HUES6 (cell line): Measurements from ENCODE around the gene ENTPD8.

ENCODE experiments used
- H3K27ac ChIP-seq: 2 replicates; pipeline ENCODE4 v1.7.0; 2013; ENCODE audit warnings: low read depth, mild to moderate bottlenecking, low read length, inconsistent platforms
- H3K27me3 ChIP-seq: 2 replicates; pipeline ENCODE4 v1.6.1; 2013; ENCODE audit warnings: low read length; ENCODE audit not compliant: control insufficient read depth, insufficient read depth
- H3K36me3 ChIP-seq: 2 replicates; pipeline ENCODE4 v1.6.1; 2013; ENCODE audit warnings: low read length; ENCODE audit not compliant: control insufficient read depth, insufficient read depth
- H3K4me1 ChIP-seq: 2 replicates; pipeline ENCODE4 v1.6.1; 2013; ENCODE audit warnings: low read length; ENCODE audit not compliant: control insufficient read depth, insufficient read depth
- H3K4me3 ChIP-seq: 2 replicates; pipeline ENCODE4 v1.5.1; 2013; ENCODE audit warnings: low read depth, low read length
- H3K9ac ChIP-seq: one replicate; pipeline ENCODE4 v1.6.1; 2013; ENCODE audit warnings: mild to moderate bottlenecking, low read length
- H3K9me3 ChIP-seq: 2 replicates; pipeline ENCODE4 v1.6.1; 2013; ENCODE audit warnings: low read depth, low read length; ENCODE audit not compliant: control insufficient read depth, insufficient read depth

Gene ENTPD8

DNA sequence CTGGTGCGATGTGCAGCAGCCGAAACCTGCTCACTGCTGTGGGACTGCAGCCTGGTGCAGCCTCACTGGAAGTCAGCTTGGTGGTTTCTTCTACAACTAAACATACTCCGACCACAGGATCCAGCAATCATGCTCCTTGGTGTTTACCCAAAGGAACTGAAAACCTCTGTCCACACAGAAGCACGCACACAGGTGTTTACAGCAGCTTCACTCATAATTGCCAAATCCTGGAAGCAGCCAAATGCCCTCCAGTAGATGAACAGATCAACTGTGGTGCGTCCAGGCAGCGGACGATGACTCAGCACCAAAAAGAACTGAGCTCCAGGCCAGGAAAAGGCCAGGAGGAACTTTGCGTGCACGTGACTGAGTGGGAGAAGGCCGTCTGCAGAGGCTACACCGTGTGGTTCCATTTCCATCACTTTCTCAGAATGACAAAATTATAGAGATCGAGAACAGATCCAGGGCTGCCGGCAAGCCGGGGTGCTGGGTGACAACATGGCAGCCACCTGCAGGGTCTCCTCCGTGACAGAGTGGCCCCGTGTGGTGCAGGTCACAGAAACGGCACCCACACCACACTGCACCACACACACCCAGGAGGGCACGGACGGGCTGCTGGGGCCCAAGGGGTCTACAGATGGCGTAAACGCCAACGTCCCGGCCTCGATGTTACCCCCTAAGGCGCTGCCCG, 41.1 kb upstream of the ENTPD8 start:
- Histone ChIP-seq H3K36me3 (no peaks in the 10 kb centered on the region), H3K27ac (no peak overlapping the region), H3K9me3 (no peaks in the 10 kb centered on the region), H3K4me1 (peaks cover 3% of the 10 kb centered on the region; the same call in 1 of the 2 replicates), H3K9ac (no peak overlapping the region), H3K4me3 (no peak overlapping the region), H3K27me3 (no peaks in the 10 kb centered on the region)

DNA sequence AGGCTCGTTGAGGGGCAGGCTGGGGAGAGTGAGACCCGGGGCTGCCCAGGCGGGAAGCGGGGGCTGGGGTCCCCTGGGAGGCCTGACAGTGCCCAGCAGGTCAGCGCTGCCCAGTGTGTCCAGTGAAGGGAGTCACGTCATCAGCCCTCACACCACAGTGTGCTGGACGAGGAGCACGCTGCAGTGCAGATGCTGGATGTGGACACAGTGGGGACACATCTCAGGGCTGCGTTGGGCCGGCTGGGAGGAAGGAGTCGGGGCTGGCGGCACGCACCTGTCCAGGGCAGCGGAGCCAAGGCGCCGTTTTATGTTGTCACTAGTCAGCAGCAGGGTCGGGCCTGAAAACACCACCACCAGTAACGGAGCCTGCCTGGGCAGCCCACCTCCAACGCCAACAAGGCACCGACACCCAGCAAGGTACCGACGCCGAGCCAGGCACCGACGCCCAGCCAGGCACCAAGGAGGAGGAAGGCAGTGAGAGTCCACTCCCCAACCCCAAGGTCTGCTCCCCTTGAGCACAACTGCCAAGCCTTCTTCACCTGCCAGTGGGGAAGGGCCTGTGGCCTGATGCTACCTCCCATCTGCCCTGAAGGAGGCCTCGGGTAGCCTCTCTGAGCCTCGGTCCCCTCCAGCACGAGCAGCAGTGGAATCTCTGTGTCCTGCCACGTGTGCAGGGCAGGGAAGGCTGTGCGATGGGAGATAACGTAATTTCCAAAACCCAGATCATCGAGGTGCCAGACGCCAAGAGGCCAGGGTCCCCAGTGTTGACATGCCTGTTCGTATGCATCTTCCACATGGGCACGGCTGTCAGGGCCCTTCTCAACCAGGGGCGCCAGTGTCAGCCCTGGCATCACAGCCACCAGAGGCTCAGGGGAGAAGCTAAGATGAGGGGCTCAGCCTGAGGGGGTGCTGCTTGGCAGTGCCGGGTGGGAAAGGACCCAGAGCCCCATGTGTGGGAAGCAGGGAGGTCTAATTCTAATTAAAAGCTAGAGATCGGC, 39.8 kb upstream of the ENTPD8 start:
- Histone ChIP-seq H3K9me3 (peaks cover 3% of the 10 kb centered on the region), H3K4me1 (peaks cover 3% of the 10 kb centered on the region; the same call in 1 of the 2 replicates), H3K36me3 (no peaks in the 10 kb centered on the region), H3K27me3 (no peaks in the 10 kb centered on the region), H3K9ac (no peak overlapping the region), H3K4me3 (no peak overlapping the region), H3K27ac (no peak overlapping the region)

- Histone ChIP-seq H3K27me3 (no peaks in the 10 kb centered on the region), H3K4me1 (peaks cover 3% of the 10 kb centered on the region; the same call in 1 of the 2 replicates), H3K9me3 (peaks cover 8% of the 10 kb centered on the region), H3K9ac (no peak overlapping the region), H3K4me3 (no peak overlapping the region), H3K27ac (no peak overlapping the region), H3K36me3 (no peaks in the 10 kb centered on the region)
Observed at GRCh38 chr9:137479892-137480685, 38.9 kb upstream of the ENTPD8 start.

GRCh38 chr9:137478962-137479861, 38.1 kb upstream of the ENTPD8 start:
- Histone ChIP-seq H3K4me3 (no peak overlapping the region), H3K27ac (no peak overlapping the region), H3K9ac (no peak overlapping the region), H3K9me3 (peaks cover 10% of the 10 kb centered on the region), H3K4me1 (peaks cover 3% of the 10 kb centered on the region; the same call in 1 of the 2 replicates), H3K27me3 (no peaks in the 10 kb centered on the region), H3K36me3 (no peaks in the 10 kb centered on the region)

- peaks cover 11% of the 10 kb centered on the region for H3K9me3 ChIP-seq
- no peaks in the 10 kb centered on the region for H3K36me3 ChIP-seq
- no peak overlapping the region for H3K9ac ChIP-seq
- peaks cover 3% of the 10 kb centered on the region; the same call in 1 of the 2 replicates for H3K4me1 ChIP-seq
- H3K27ac ChIP-seq: no peak overlapping the region
- no peaks in the 10 kb centered on the region for H3K27me3 ChIP-seq
- no peak overlapping the region for H3K4me3 ChIP-seq
Observed at GRCh38 chr9:137478613-137478961, 37.4 kb upstream of the ENTPD8 start.

DNA sequence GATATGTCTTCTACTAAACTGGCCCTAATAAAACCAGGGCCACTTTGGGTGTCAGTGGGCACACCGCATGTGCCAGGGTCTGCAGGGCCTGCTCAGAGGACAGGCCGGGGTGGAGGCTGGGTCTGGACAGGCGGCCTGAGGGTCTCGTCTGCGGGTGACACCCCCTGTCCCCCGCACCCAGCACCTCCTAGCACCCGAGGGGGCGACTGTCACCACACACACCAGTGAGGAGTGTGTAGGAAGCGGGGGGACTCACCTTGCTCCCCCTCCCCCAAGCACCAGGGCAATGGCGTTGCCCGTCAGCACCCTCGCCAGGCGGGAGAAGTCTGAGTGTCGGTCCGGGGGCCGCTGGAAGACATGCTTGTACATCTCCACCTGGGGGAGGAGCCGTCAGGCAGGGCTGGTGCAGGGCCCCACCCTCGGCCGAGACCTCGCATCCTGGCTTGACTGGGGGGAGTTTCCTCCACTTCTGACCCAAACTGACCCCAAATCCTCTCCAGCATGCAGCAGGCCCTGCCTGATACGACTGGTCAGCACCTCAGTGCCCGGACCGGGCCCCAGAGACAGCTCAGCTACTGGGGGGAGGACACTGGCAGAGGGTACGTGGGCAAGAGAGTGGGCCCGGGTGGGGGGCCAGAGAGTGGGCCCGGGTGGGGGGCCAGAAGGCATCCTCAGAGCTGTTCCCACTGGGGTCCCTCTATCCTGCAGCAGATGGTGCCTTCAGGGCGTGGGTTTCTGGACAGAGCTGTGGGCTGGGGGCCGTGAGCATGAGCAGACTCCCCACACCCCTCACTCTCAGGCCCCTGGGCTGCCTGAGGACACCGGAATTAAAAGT, 36.8 kb upstream of the ENTPD8 start:
- Histone ChIP-seq H3K36me3 (no peaks in the 10 kb centered on the region), H3K9me3 (peaks cover 16% of the 10 kb centered on the region), H3K9ac (no peak overlapping the region), H3K27ac (no peak overlapping the region), H3K27me3 (no peaks in the 10 kb centered on the region), H3K4me3 (no peak overlapping the region), H3K4me1 (peaks cover 3% of the 10 kb centered on the region; the same call in 1 of the 2 replicates)

DNA sequence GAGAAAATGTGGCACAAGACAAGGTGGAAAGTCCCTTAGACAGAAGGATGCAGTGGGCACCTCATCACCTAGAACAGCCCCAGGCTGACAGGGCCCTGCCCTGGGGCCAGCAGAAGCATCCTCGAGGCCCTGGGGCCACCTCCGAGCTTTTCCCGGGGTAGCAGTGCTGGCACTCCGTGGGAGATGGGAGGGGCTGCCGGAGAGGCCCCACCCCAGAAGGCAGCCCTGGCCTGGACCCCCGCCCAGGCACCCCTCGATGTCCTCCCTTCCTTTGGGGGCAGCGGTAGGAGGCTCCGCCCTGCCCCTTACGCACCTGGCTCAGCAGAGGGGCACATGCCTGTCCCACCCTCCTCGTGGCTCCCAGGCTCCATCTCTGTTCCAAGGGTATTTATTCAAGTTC, 35.7 kb upstream of the ENTPD8 start:
- H3K9me3 ChIP-seq: peaks cover 16% of the 10 kb centered on the region
- no peaks in the 10 kb centered on the region for H3K27me3 ChIP-seq
- no peak overlapping the region for H3K9ac ChIP-seq
- H3K4me3 ChIP-seq: no peak overlapping the region
- H3K36me3 ChIP-seq: no peaks in the 10 kb centered on the region
- peaks cover 3% of the 10 kb centered on the region; the same call in 1 of the 2 replicates for H3K4me1 ChIP-seq
- no peak overlapping the region for H3K27ac ChIP-seq

DNA sequence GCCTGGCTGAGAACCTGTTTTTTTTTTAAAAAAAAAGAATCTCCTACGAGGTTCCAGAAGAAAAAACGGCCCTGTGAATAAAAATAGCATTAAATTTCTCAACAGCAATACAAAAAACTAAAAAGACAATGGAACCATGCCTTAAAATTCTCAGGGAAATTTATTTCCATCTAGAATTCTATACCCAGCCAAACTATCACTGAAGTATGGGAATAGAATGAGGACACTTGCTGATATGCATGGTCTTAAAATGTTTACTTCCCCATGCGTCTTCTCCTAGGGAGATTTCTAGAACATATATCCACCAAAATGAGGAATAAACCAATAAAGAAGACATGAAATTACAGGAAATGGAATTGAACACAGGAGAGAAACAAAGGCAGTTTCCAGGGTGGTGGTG, 34.5 kb upstream of the ENTPD8 start:
- Histone ChIP-seq H3K36me3 (no peaks in the 10 kb centered on the region), H3K4me3 (no peak overlapping the region), H3K27me3 (no peaks in the 10 kb centered on the region), H3K9ac (no peak overlapping the region), H3K4me1 (peaks cover 3% of the 10 kb centered on the region; the same call in 1 of the 2 replicates), H3K9me3 (peaks cover 16% of the 10 kb centered on the region), H3K27ac (no peak overlapping the region)

DNA sequence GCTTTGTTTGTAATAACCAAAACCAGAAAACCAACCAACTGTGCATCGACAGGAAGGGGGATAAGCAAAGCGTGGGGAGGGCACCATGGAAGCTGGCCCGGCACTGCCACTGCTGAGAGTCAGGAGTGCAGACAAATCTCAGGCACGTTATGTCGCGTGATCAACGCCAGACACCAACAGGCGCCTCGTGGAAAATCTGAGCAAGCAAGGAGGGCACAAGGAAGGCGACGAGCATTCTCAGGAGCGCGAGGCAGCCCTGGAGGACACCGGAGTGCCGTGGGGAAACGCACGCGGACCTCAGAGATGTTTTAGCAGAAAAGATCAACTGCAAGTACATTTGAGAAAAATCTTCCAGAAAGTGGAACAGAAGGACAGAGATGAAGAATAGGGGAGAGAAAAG, 33.1 kb upstream of the ENTPD8 start:
- Histone ChIP-seq H3K36me3 (no peaks in the 10 kb centered on the region), H3K27me3 (no peaks in the 10 kb centered on the region), H3K9me3 (peaks cover 16% of the 10 kb centered on the region), H3K27ac (no peak overlapping the region), H3K9ac (no peak overlapping the region), H3K4me3 (no peak overlapping the region), H3K4me1 (peaks cover 2% of the 10 kb centered on the region; the same call in 1 of the 2 replicates)
